Activated CD4-positive, alpha-beta T cell treated with anti-CD3 and anti-CD28 coated beads, Interleukin-2, amount 50 U/mL, for 4 hours (primary cell): ENCODE results near the gene MAGI3.
"Not testable (repeated sequence)": the region's sequence is repeated elsewhere in the genome, so short reads cannot be mapped to it uniquely, and the experiment has no call there.

ENCODE experiments used
- DNase-seq, 2 experiments: peaks; one replicate each; pipeline ENCODE4 v3.0.0-alpha.2; 2020

MAGI3 gene

GRCh38 chr1:113714606-113715269 lies 324.4 kb downstream of the MAGI3 start:
- no peak for DNase-seq

- not testable (repeated sequence) for DNase-seq
These were observed 327.2 kb downstream of the MAGI3 start for GRCh38 chr1:113717506-113717905.

GRCh38 chr1:113718621-113719020 lies 328.3 kb downstream of the MAGI3 start:
- DNase-seq, result not testable (repeated sequence)

- no peak for DNase-seq
These were observed 330.7 kb downstream of the MAGI3 start for GRCh38 chr1:113721010-113721409.

GRCh38 chr1:113732802-113733201 lies 342.5 kb downstream of the MAGI3 start:
- no peak for DNase-seq

GRCh38 chr1:113734357-113735055 lies 344.2 kb downstream of the MAGI3 start:
- no peak for DNase-seq
